ENCODE data around the gene AP3S1. TPM values are rescaled to one million over a fixed set of nuclear protein-coding genes. Genes with fewer than 3 reads are reported as not detected.
A peak's percentile ranks its signal among the peaks of the same experiment; 100 is the strongest.

The AP3S1 gene
- 100 to 1,000 TPM; 102 to 107 TPM for total RNA-seq

DNA sequence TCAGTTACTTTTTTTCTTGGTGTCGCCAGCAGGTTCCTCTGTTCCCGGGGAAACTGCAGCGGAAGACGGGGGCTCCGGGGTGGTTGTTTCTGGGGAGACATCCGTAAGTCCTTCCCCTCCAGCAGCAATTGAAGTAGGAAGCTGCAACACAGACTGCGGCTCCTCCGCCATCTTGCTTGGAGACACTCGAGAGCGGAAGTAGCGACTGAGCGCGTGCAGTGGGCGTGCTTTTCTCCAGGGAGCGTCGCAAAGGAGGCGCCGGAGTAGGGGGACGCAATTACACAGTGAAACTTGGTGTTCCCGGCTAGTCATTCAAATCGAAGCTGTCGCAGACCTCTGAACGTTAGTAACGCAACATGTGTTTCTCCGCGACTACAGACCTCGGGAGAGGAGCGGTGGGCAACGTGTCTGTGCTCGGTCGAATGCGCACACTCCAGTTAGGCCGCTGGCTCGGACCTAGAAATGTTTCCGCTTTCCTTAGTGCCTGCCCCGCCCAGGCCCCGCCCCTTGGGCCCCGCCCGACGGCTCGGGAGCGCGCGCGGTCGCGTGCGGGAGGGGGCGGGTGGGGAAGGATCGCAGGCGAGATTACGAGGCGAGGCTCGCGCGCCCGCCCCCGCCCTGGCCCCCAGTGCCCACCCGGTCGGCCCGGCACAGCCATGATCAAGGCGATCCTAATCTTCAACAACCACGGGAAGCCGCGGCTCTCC is at the start of gene AP3S1, which contains the start of gene ATG12:
TSS of gene AP3S1 (plus strand) at position 554 of the 707 bp plus-strand sequence. CDS start at position 657, 103 bp downstream.
TSS of gene ATG12 (minus strand) at position 184 of the 707 bp plus-strand sequence. CDS start at position 171, 13 bp downstream.
- H3K36me3 Mint-ChIP-seq (ENCODE audit: low read depth): peaks cover 30% of the 10 kb centered on the region
- peaks cover 49% of the 10 kb centered on the region for H3K4me1 Mint-ChIP-seq (ENCODE audit: low read depth)
- H3K27me3 Mint-ChIP-seq: no peaks in the 10 kb centered on the region
- H3K4me3 Mint-ChIP-seq: peak within 1 kb of the TSS; percentile 95
- TF ChIP-seq, protein P1, sequence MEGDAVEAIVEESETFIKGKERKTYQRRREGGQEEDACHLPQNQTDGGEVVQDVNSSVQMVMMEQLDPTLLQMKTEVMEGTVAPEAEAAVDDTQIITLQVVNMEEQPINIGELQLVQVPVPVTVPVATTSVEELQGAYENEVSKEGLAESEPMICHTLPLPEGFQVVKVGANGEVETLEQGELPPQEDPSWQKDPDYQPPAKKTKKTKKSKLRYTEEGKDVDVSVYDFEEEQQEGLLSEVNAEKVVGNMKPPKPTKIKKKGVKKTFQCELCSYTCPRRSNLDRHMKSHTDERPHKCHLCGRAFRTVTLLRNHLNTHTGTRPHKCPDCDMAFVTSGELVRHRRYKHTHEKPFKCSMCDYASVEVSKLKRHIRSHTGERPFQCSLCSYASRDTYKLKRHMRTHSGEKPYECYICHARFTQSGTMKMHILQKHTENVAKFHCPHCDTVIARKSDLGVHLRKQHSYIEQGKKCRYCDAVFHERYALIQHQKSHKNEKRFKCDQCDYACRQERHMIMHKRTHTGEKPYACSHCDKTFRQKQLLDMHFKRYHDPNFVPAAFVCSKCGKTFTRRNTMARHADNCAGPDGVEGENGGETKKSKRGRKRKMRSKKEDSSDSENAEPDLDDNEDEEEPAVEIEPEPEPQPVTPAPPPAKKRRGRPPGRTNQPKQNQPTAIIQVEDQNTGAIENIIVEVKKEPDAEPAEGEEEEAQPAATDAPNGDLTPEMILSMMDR (IDR thresholded peaks at IDR 0.05): no peak
- ATAC-seq (peak; percentile 90), DNase-seq (peak; percentile 95)
- H3K27ac Mint-ChIP-seq: peak within 1 kb of the TSS; percentile 100
- H3K9me3 Mint-ChIP-seq: no peaks in the 10 kb centered on the region
- intact Hi-C loops (cut with micrococcal nuclease): loop anchor here (10.0 kb wide), 1 partner anchor 537 kb away; no protein-coding TSS in a partner anchor
- ChIA-PET POLR2A (interaction anchor here (0.6 to 1.3 kb wide), 6 partner anchors 9 to 298 kb away, joined by 3 to 5 read pairs (median 4); no protein-coding TSS in a partner anchor), CTCF (interaction anchor here (0.8 to 2.3 kb wide), 6 partner anchors 9 to 244 kb away, joined by 3 to 7 read pairs (median 4); no protein-coding TSS in a partner anchor)

- no peaks in the 10 kb centered on the region for H3K4me1 Mint-ChIP-seq (ENCODE audit: low read depth)
- intact Hi-C loops (cut with micrococcal nuclease): no loop called here
- no peak overlapping the region for H3K27ac Mint-ChIP-seq
- ChIA-PET POLR2A (no interaction called here), CTCF (interaction anchor here (1.0 kb wide), 1 partner anchor 23 kb away, joined by 3 read pairs; no protein-coding TSS in a partner anchor)
- no peaks in the 10 kb centered on the region for H3K36me3 Mint-ChIP-seq (ENCODE audit: low read depth)
- DNase-seq (no peak), ATAC-seq (no peak)
- TF ChIP-seq, protein P1 (IDR thresholded peaks at IDR 0.05): no peak
- no peaks in the 10 kb centered on the region for H3K9me3 Mint-ChIP-seq
- no peak overlapping the region for H3K4me3 Mint-ChIP-seq
- peaks cover 30% of the 10 kb centered on the region for H3K27me3 Mint-ChIP-seq
Measured at GRCh38 chr5:115795700-115796099, 46.0 kb upstream of the AP3S1 start.

GRCh38 chr5:115796656-115797055 is 45.1 kb upstream of the AP3S1 start:
- ChIA-PET POLR2A (interaction anchor here (0.5 kb wide), 1 partner anchor 726 kb away, joined by 3 read pairs; no protein-coding TSS in a partner anchor), CTCF (no interaction called here)
- TF ChIP-seq, protein P1 (IDR thresholded peaks at IDR 0.05): no peak
- Mint-ChIP-seq H3K27me3 (peaks cover 24% of the 10 kb centered on the region), H3K4me1 (ENCODE audit: low read depth) (no peaks in the 10 kb centered on the region), H3K36me3 (ENCODE audit: low read depth) (no peaks in the 10 kb centered on the region), H3K4me3 (no peak overlapping the region), H3K9me3 (no peaks in the 10 kb centered on the region), H3K27ac (no peak overlapping the region)
- DNase-seq (no peak), ATAC-seq (no peak)
- intact Hi-C loops (cut with micrococcal nuclease): no loop called here

- no peak overlapping the region for H3K4me3 Mint-ChIP-seq
Measured at GRCh38 chr5:115798252-115798651, 43.5 kb upstream of the AP3S1 start.

More at GRCh38 chr5:115798252-115798651, 43.5 kb upstream of the AP3S1 start:
- TF ChIP-seq, protein P1 (IDR thresholded peaks at IDR 0.05): no peak
- ATAC-seq (no peak), DNase-seq (no peak)
- Mint-ChIP-seq H3K27me3 (peaks cover 14% of the 10 kb centered on the region), H3K36me3 (ENCODE audit: low read depth) (no peaks in the 10 kb centered on the region), H3K27ac (no peak overlapping the region), H3K4me1 (ENCODE audit: low read depth) (no peaks in the 10 kb centered on the region), H3K9me3 (no peaks in the 10 kb centered on the region)
- intact Hi-C loops (cut with micrococcal nuclease): no loop called here
- ChIA-PET CTCF (interaction anchor here (1.3 to 1.6 kb wide), 2 partner anchors 8 to 25 kb away, joined by 3 to 4 read pairs; no protein-coding TSS in a partner anchor), POLR2A (no interaction called here)
